G401.6 (cell line): ENCODE results near the gene ZNF628.

Source experiments
- FAIRE-seq: peaks from 2 replicates; lab custom pipeline; 2012; peaks lifted over from hg19 to GRCh38; lab: Jason Lieb, UNC

The ZNF628 gene

GRCh38 chr19:55497763-55498162 lies 21.3 kb downstream of the ZNF628 start:
- no peak for FAIRE-seq

DNA sequence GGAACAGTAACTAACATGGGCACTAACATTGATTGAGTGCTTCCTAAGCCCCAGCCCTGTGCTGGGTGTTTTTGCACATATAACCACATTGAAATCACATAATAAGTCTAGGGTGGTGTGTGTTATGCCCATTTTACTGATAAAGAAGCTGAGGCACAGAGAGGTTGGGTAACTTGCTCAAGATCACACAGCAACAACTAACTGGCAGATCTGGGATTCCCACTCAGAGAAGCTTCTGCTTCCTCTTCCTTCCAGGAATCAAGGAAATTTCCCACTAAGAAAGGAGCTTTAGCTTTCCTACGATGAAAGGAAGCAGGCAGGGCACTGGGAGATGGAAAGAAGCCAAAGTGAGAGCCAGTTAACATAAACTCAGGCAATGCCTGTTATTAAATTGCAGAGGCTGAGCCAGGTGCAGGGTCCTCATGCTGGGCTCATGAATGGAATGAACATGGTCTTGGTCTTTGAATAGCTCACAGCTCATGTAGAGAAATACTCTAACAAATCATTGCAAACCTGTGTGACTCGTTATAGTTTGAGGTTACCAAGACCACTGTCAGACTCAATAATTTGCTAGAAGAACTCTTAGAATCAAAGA lies 21.9 kb downstream of the ZNF628 start:
- no peak for FAIRE-seq

- no peak for FAIRE-seq
Measured at GRCh38 chr19:55500368-55500952, 24.0 kb downstream of the ZNF628 start.

GRCh38 chr19:55502197-55502952 lies 26.0 kb downstream of the ZNF628 start:
- no peak for FAIRE-seq

DNA sequence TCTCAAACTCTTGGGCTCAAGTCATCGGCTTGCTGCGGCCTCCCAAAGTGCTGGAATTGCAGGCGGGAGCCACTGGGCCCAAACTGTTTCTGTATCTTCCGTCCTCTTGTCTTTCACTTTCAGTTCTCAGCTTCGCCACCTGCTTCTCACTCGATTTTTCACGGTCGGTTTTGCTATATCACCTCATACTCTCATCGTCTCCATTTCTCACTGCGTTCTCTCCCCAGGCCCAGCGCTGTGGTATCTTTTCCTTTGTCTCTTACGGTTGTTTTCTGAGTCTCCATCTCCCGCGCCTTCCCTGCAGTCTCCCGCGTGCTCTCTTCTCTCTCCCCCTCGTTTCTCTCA lies 26.7 kb downstream of the ZNF628 start:
- FAIRE-seq = no peak

DNA sequence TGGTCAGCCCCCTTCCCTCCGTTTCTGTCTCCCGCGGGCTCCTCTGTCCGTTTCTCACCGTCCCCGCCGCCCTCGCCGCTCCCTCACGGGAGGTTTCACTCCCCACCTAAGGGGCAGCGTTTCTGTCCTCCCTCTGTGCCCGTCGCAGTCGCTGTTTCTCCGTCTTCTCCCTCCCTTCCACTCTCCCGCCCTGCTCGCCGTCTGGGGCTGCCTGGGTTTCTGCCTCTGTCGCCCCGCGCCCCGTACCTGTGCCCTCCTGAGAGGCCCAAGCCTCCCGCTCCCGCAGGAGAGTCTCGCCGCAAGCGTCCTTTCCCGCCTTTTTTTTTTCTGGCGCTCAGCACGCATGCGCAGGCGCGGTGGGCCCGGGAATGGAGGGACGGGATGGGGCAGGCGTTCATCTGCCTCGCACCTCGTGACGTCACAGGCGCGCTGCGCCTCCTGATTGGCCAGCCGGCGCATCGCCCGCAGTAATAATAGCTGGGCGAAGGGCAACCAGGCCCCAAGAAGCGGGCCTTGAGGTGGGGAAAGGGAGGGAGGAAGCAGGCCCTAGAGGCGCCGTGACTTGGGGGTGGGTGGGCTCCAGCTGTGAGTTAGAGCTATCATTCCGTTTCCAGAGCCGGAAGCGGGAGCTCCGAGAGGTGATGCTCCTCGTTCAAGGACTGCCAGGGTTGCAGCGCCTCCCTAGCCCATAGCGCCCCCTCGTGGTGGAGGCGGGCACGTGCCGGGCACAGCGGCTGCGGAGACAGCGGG lies 27.3 kb downstream of the ZNF628 start:
- FAIRE-seq = peak; percentile 75

GRCh38 chr19:55504252-55504603 lies 27.8 kb downstream of the ZNF628 start:
- no peak for FAIRE-seq

- FAIRE-seq = no peak
Measured at GRCh38 chr19:55504981-55505380, 28.6 kb downstream of the ZNF628 start.

GRCh38 chr19:55508120-55508519 lies 31.7 kb downstream of the ZNF628 start:
- FAIRE-seq = no peak

DNA sequence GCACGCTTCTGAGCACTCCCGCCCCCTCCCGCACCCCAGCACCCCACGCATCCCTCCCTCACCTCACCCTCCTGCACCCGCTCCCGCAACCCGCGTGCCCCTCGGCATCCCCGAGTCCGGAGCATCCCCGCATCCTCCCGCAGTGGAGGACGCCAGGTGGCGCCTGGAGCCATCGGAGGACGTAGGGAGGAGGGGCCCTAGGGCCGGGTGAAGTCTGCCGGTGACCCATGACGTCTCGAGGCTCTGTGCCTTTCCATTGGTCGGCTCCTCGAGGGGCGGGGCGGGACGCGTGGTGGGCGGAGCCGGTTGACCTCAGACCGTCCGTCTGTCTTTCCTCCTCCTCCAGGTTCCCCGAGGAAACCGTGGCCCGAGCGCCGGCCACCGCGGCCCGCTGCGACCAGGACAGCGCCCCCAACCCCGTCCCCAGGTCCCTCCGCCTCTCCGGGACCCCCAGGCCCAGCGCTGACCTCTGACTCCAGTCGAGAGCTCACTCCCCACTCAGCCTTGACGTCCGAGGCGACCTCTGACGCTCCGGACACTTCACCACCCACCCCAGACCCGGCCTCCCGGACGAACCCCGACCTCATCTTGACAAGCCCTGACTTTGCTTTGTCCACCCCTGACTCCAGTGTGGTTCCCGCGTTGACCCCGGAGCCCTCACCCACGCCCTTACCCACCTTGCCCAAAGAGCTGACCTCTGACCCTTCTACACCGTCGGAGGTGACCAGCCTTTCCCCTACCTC lies 40.6 kb downstream of the ZNF628 start:
- FAIRE-seq = peak; percentile 93

DNA sequence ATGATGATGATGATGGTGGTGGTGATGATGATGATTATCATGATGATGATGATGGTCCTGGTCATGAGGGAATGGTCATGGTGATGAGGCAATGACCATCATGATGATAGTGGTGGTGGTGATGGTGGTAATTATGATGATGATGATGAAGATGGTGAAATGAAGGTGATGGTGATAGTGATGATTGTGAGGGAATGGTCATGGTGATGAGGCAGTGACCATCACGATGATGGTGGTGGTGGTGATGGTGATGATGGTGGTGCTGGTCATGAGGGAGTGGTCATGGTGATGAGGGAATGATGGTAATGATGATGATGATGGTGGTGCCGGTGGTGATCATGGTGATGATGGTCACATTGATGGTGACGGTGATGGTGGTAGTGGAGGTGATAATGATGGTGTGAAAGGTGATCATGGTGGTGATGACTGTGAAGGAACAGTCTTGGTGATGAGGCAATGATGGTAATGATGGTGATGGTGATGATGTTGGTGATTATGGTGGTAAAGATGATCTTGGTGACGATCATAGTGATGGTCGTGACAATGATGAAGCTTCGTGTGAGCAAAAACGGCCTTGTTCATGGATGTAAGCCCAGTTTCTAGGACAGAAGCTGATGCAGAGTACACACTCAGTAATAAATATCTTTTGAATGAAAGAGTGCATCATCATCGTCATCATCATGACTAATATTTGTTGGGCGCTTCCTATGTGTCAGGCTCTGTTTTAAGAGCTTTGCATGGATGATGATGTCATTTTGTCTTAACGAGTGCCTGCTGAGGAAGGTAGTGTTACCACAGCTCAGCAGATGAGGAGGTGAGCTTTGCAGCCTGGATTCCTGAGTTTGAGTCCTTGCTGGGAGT lies 43.3 kb downstream of the ZNF628 start:
- no peak for FAIRE-seq

GRCh38 chr19:55520691-55521292 lies 44.4 kb downstream of the ZNF628 start:
- no peak for FAIRE-seq

- no peak for FAIRE-seq
Measured at GRCh38 chr19:55525289-55526101, 49.1 kb downstream of the ZNF628 start.

DNA sequence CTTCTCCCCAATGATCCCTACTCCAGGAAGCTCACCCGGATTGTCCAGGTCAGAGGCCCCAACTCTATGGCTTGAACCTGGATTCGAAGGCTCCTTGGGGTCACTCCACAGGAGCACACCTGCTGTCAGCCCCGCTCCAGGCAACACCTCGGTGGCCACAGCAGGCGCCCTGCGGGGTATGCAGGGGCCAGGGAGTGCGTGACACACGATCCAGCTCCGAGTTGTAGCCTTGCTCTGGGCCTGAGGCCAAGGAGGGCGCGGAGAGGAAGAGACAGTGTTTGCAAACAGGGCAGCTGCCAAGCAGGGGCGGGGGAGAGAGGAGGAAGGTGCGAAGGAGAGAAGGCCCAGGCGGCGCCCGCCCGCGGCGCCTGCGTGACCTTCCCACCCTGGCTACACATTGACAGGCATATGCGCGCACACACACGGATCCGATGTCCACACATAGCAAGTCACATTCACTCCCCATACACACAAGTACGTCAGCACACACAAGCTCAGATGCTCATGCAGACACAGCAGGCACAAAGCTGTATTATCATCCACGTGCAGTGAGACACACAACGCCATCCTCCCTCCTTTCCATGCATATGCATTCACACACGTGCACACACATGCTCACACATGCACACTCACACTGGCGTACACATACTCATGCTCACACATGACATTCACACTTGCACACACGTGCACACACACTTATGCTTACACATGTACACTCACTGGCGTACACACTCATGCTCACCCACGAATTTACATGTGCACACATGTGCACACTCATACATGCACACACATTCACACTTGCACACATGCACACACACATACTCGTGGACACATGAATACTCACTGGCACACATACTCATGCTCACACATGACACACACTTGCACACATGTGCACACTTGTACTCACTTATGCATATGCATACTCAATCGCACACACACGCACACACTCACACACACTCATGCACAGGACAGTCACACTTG lies 50.1 kb downstream of the ZNF628 start:
- FAIRE-seq = no peak

GRCh38 chr19:55527197-55528029 lies 51.0 kb downstream of the ZNF628 start:
- no peak for FAIRE-seq

- no peak for FAIRE-seq
Measured at GRCh38 chr19:55528030-55528803, 51.8 kb downstream of the ZNF628 start.

DNA sequence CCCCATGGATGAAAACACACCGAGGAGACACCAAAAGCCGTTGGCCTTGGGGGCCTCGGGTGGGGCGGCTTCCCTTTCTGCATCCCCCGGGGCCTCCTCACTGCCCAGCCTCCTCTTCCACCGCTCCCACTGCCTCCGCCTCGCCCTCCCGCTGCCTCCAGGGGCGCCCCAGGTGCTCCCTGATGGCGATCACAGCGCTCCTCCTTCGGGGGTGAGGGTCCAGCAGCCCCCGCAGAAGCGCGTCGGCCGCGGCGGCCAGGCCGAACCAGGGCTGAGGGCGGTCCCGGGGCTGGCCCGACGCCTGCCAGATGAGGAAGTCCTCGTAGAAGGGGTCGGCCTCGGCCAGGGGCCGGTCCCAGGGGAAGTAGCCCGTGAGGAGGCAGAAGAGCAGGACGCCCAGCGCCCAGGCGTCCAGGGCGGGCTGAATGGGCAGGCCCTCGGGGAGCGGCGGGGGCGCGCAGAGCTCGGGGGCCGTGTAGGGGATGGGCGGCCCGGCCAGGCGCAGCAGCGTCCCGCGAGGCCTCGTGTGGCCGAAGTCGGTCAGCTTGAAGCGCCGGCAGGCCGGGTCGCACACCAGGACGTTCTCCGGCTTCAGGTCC lies 53.3 kb downstream of the ZNF628 start:
- no peak for FAIRE-seq
